HepG2 (cell line): ENCODE results near the gene DRAP1. TPM values are rescaled to one million over a fixed set of nuclear protein-coding genes. Genes with fewer than 3 reads are reported as not detected.

ENCODE experiments used
- AGO2 ChIP-seq: fragments of 200-400 bp; formaldehyde crosslinking; optimal IDR thresholded peaks from 2 replicates; pipeline ENCODE3; 2017; ENCODE audit warnings: mild to moderate bottlenecking, low read depth, low read length, moderate library complexity
- ETV5 ChIP-seq: IDR thresholded peaks from 2 replicates; pipeline ENCODE4 v1.6.1; 2018; ENCODE audit warnings: missing biosample characterization, missing genetic modification reagents, inconsistent platforms, borderline replicate concordance
- JUN ChIP-seq: sonication (generic); formaldehyde crosslinking; IDR thresholded peaks from 2 replicates; pipeline ENCODE4 v1.4.0; 2020; ENCODE audit warnings: mild to moderate bottlenecking, missing genetic modification reagents
- NPAS2 ChIP-seq: sonication (generic); formaldehyde crosslinking; IDR thresholded peaks from 2 replicates; pipeline ENCODE4 v1.8.0; 2022; ENCODE audit warnings: mild to moderate bottlenecking, missing genetic modification reagents, borderline replicate concordance
- RXRB ChIP-seq: IDR thresholded peaks from 2 replicates; pipeline ENCODE4 v1.6.1; 2016; ENCODE audit warnings: borderline replicate concordance, missing genetic modification reagents, missing compliant biosample characterization
- ZNF292 ChIP-seq: sonication (generic); formaldehyde crosslinking; IDR thresholded peaks from 2 replicates; pipeline ENCODE4 v1.8.1; 2022; ENCODE audit warnings: mild to moderate bottlenecking, low read depth, missing genetic modification reagents, borderline replicate concordance
- polyA plus RNA-seq, 8 experiments: library from polyadenylated mRNA; depleted of rRNA in 3 of 8; stranded (reverse) in 7 of 8; unstranded in 1 of 8; fragments of >200 nt; fragmentation: Illumina TruSeq in 4 of 8; extraction: Trizol in 4 of 8; gene quantifications; 2 replicates each; pipeline versions ENCODE4 v1.2.1 to v1.2.3, GENCODE V29; 2011 to 2016; ENCODE audit warnings: low read depth in 4 of 8, missing spikeins in 1 of 8, mixed read lengths in 1 of 8; ENCODE audit not compliant: insufficient read depth in 1 of 8
- total RNA-seq, 5 experiments: library from RNA; depleted of rRNA; stranded (reverse); fragments of >200 nt; fragmentation: Illumina TruSeq; extraction: Trizol; gene quantifications; 2 replicates each; pipeline ENCODE4 v1.2.3, GENCODE V29; 2016; ENCODE audit warnings: low read depth in 1 of 5
- TF ChIP-seq, protein P1 (sequence below): IDR thresholded peaks from 2 replicates; pipeline ENCODE4 v1.6.1; 2016; ENCODE audit warnings: missing compliant biosample characterization, missing genetic modification reagents, borderline replicate concordance
- TF ChIP-seq, protein P2 (sequence below): sonication (generic); formaldehyde crosslinking; IDR thresholded peaks from 2 replicates; pipeline ENCODE4 v1.5.0; 2020; ENCODE audit warnings: mild to moderate bottlenecking, missing genetic modification reagents, borderline replicate concordance
- TF ChIP-seq, protein P3 (sequence below): sonication (generic); formaldehyde crosslinking; IDR thresholded peaks from 2 replicates; pipeline ENCODE4 v1.4.0; 2020; ENCODE audit warnings: missing genetic modification reagents, borderline replicate concordance
- TF ChIP-seq, protein P4 (sequence below): sonication (generic); formaldehyde crosslinking; IDR thresholded peaks from 2 replicates; pipeline ENCODE4 v1.8.1; 2023; ENCODE audit warnings: missing genetic modification reagents, inconsistent platforms, borderline replicate concordance
- TF ChIP-seq, protein P5 (sequence below): sonication (generic); formaldehyde crosslinking; IDR thresholded peaks from 2 replicates; pipeline ENCODE4 v1.4.0; 2020; ENCODE audit warnings: mild to moderate bottlenecking, missing genetic modification reagents
- TF ChIP-seq, protein P6 (sequence below): sonication (generic); formaldehyde crosslinking; IDR thresholded peaks from 2 replicates; pipeline ENCODE4 v1.4.0; 2020; ENCODE audit warnings: mild to moderate bottlenecking, missing genetic modification reagents

DRAP1 gene
- total and polyA plus RNA-seq, 2 of the 13 experiments (the other 11 are each of a cell fraction or from before 2014, with no cell fraction given), result 46.8 to 52.3 TPM

DNA sequence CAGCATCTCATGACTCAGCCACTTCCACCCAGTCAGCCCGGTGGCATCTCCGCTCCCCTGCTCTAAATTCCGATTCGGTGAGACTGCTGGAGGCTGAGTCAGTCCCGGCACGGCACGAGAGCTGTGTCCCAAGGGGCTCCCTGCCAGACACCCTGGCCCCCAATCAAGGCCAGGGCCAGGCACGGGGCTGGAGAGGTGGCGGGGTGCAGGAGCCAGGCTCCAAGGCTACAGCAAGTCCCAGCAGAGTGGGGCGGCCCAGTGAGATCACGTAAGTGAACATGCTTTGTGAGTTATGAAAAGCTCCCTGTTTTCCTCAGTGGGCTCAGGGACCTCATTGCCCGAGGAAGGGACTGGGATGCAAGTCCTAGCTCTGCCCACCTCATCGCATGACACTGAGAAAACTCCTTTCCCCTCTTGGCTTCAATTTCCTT, 3.4 kb upstream of the DRAP1 start (continued):
- TF ChIP-seq, protein P1, sequence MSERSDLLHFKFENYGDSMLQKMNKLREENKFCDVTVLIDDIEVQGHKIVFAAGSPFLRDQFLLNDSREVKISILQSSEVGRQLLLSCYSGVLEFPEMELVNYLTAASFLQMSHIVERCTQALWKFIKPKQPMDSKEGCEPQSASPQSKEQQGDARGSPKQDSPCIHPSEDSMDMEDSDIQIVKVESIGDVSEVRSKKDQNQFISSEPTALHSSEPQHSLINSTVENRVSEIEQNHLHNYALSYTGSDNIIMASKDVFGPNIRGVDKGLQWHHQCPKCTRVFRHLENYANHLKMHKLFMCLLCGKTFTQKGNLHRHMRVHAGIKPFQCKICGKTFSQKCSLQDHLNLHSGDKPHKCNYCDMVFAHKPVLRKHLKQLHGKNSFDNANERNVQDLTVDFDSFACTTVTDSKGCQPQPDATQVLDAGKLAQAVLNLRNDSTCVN (CRISPR knock-in tag), result no peak
- TF ChIP-seq AGO2 (peak; percentile 93), NPAS2 (no peak), ETV5 (peak; percentile 35; the same call in 1 of the 2 replicates), ZNF292 (CRISPR knock-in tag) (peak; percentile 23; the same call in 1 of the 2 replicates), RXRB (peak; percentile 25; the same call in 1 of the 2 replicates), JUN (CRISPR knock-in tag) (0 out of 2 replicates have a peak, but pooled peaks have one; percentile 50)
- TF ChIP-seq, protein P2, sequence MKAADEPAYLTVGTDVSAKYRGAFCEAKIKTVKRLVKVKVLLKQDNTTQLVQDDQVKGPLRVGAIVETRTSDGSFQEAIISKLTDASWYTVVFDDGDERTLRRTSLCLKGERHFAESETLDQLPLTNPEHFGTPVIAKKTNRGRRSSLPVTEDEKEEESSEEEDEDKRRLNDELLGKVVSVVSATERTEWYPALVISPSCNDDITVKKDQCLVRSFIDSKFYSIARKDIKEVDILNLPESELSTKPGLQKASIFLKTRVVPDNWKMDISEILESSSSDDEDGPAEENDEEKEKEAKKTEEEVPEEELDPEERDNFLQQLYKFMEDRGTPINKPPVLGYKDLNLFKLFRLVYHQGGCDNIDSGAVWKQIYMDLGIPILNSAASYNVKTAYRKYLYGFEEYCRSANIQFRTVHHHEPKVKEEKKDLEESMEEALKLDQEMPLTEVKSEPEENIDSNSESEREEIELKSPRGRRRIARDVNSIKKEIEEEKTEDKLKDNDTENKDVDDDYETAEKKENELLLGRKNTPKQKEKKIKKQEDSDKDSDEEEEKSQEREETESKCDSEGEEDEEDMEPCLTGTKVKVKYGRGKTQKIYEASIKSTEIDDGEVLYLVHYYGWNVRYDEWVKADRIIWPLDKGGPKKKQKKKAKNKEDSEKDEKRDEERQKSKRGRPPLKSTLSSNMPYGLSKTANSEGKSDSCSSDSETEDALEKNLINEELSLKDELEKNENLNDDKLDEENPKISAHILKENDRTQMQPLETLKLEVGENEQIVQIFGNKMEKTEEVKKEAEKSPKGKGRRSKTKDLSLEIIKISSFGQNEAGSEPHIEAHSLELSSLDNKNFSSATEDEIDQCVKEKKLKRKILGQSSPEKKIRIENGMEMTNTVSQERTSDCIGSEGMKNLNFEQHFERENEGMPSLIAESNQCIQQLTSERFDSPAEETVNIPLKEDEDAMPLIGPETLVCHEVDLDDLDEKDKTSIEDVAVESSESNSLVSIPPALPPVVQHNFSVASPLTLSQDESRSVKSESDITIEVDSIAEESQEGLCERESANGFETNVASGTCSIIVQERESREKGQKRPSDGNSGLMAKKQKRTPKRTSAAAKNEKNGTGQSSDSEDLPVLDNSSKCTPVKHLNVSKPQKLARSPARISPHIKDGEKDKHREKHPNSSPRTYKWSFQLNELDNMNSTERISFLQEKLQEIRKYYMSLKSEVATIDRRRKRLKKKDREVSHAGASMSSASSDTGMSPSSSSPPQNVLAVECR (CRISPR knock-in tag), result peak; percentile 18; the same call in 1 of the 2 replicates
- TF ChIP-seq, protein P3, sequence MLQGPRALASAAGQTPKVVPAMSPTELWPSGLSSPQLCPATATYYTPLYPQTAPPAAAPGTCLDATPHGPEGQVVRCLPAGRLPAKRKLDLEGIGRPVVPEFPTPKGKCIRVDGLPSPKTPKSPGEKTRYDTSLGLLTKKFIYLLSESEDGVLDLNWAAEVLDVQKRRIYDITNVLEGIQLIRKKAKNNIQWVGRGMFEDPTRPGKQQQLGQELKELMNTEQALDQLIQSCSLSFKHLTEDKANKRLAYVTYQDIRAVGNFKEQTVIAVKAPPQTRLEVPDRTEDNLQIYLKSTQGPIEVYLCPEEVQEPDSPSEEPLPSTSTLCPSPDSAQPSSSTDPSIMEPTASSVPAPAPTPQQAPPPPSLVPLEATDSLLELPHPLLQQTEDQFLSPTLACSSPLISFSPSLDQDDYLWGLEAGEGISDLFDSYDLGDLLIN (CRISPR knock-in tag), result no peak
- TF ChIP-seq, protein P4, sequence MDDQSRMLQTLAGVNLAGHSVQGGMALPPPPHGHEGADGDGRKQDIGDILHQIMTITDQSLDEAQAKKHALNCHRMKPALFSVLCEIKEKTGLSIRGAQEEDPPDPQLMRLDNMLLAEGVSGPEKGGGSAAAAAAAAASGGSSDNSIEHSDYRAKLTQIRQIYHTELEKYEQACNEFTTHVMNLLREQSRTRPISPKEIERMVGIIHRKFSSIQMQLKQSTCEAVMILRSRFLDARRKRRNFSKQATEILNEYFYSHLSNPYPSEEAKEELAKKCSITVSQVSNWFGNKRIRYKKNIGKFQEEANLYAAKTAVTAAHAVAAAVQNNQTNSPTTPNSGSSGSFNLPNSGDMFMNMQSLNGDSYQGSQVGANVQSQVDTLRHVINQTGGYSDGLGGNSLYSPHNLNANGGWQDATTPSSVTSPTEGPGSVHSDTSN (CRISPR knock-in tag), result no peak
- TF ChIP-seq, protein P5, sequence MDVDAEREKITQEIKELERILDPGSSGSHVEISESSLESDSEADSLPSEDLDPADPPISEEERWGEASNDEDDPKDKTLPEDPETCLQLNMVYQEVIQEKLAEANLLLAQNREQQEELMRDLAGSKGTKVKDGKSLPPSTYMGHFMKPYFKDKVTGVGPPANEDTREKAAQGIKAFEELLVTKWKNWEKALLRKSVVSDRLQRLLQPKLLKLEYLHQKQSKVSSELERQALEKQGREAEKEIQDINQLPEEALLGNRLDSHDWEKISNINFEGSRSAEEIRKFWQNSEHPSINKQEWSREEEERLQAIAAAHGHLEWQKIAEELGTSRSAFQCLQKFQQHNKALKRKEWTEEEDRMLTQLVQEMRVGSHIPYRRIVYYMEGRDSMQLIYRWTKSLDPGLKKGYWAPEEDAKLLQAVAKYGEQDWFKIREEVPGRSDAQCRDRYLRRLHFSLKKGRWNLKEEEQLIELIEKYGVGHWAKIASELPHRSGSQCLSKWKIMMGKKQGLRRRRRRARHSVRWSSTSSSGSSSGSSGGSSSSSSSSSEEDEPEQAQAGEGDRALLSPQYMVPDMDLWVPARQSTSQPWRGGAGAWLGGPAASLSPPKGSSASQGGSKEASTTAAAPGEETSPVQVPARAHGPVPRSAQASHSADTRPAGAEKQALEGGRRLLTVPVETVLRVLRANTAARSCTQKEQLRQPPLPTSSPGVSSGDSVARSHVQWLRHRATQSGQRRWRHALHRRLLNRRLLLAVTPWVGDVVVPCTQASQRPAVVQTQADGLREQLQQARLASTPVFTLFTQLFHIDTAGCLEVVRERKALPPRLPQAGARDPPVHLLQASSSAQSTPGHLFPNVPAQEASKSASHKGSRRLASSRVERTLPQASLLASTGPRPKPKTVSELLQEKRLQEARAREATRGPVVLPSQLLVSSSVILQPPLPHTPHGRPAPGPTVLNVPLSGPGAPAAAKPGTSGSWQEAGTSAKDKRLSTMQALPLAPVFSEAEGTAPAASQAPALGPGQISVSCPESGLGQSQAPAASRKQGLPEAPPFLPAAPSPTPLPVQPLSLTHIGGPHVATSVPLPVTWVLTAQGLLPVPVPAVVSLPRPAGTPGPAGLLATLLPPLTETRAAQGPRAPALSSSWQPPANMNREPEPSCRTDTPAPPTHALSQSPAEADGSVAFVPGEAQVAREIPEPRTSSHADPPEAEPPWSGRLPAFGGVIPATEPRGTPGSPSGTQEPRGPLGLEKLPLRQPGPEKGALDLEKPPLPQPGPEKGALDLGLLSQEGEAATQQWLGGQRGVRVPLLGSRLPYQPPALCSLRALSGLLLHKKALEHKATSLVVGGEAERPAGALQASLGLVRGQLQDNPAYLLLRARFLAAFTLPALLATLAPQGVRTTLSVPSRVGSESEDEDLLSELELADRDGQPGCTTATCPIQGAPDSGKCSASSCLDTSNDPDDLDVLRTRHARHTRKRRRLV (CRISPR knock-in tag), result no peak
- TF ChIP-seq, protein P6, sequence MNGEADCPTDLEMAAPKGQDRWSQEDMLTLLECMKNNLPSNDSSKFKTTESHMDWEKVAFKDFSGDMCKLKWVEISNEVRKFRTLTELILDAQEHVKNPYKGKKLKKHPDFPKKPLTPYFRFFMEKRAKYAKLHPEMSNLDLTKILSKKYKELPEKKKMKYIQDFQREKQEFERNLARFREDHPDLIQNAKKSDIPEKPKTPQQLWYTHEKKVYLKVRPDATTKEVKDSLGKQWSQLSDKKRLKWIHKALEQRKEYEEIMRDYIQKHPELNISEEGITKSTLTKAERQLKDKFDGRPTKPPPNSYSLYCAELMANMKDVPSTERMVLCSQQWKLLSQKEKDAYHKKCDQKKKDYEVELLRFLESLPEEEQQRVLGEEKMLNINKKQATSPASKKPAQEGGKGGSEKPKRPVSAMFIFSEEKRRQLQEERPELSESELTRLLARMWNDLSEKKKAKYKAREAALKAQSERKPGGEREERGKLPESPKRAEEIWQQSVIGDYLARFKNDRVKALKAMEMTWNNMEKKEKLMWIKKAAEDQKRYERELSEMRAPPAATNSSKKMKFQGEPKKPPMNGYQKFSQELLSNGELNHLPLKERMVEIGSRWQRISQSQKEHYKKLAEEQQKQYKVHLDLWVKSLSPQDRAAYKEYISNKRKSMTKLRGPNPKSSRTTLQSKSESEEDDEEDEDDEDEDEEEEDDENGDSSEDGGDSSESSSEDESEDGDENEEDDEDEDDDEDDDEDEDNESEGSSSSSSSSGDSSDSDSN, result peak; percentile 16; the same call in 1 of the 2 replicates
